Activated CD4-positive, alpha-beta T cell treated with anti-CD3 and anti-CD28 coated beads for 1 hour (primary cell): ENCODE measurements around the gene B3GALT6.
"Not testable (repeated sequence)": the region's sequence is repeated elsewhere in the genome, so short reads cannot be mapped to it uniquely, and the experiment has no call there.

Experiments used
- DNase-seq: peaks from one replicate; pipeline ENCODE4 v3.0.0-alpha.2; 2020

The B3GALT6 gene

DNA sequence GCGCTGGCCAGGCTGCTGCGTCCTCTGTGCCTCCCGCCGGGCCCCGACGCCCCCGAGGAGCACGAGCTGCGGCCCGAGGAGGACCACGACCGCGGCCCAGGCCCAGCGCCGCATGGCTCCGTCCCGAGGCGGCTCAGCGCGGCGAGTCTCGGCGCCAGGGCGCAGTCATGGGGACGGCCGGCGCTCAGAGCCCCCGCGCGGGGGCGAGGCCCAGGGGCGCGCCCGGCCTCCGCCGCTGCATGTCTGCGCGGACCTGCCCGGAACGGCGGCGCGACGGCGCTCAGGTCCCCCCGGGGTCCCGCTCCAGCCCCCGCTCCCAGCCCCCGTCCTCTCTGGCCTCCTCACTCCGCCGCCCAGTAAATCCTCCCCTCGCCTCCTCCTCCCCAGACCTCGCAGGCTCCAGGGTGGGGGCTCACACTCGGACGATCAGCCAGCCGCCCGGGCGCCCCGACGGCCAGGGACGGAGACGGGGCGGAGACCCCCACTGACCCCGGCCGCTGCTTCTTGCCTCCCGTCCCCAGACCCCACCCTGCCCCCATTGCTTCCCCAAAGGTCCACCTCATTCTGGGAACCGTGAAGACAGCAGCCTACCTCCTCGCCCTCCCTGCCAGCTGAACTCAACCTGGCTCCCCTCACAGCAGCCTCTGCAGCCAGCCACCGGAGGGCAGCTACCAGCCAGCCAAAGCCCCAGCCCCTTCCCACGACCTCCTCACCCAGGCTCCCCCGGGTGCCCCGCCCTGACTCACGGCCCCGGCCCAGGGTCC, 14.7 kb downstream of the B3GALT6 start, which contains the start of gene C1QTNF12:
TSS of gene C1QTNF12 (minus strand) at position 146 of the 764 bp plus-strand sequence. CDS start at position 114, 32 bp downstream.
- DNase-seq, result no peak

DNA sequence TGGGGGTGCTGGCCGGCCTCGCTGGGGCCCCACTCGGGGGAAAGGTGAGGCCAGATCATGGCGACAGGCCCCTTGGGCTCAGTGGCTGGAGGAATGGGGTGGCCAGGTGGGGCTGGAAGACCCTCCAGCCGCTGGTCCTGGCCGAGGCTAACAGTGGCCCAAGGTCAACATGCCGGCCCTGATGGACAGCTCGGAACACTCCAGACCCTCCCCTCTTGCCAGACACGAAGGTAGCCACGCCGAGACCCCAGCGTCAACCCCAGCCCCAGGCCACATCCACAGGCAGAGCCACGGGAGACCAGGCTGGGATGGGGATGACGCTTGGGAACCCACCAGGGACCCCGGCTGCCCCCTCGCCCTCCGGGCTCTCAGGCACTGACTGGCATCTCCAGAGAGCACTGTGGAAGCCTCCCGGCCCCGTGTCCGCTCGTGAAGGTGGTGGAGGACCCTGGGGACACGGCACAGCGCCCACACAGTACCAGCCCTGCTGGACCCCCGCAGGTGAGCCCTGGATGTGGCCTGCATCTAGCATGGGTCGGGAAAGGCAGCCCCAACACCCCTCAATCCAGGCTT, 15.4 kb downstream of the B3GALT6 start:
- no peak for DNase-seq

DNA sequence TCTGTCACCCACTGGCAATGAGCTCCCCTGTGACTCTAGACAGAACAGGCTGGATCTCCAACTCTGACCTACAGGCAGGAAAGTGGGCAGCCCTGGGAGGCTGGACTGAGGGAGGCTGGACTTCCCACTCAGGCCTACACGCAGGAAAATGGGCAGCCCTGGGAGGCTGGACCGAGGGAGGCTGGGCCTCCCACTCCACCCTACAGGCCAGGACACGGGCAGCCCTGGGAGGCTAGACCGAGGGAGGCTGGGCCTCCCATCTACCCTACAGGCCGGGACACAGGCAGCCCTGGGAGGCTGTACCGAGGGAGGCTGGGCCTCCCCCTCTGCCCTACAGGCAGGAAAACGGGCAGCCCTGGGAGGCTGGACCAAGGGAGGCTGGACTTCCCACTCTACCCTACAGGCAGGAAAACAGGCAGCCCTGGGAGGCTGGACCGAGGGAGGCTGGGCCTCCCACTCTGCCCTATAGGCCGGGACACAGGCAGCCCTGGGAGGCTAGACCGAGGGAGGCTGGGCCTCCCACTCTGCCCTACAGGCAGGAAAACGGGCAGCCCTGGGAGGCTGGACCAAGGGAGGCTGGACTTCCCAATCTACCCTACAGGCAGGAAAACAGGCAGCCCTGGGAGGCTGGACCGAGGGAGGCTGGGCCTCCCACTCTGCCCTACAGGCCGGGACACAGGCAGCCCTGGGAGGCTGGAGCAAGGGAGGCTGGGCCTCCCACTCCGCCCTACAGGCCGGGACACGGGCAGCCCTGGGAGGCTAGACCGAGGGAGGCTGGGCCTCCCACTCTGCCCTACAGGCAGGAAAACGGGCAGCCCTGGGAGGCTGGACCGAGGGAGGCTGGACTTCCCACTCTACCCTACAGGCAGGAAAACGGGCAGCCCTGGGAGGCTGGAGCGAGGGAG, 16.2 kb downstream of the B3GALT6 start:
- not testable (repeated sequence) for DNase-seq

DNA sequence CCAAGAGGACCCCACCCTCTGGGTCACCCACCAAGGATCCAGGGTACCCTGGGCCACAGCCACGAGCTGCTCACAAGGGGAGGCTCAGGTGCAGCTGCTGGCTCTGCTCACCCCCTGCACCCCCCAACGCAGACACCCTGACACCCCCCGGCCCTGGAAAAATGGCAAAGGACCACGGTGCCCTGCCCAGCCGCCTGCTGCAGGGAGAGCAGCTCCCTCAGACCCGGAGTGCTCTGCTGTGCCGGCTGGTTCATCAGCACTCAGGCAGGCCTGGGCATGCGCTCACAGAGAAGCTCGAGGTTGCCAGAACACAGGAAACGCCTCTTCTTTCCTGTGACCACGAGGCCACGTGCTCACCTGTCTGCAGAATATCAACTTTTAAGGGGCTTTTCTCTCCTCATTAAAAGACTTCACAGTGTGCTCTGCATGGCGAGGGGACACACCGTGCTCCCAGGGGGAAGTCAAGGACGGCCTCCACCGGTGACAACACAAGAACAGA, 18.8 kb downstream of the B3GALT6 start:
- peak; percentile 42 for DNase-seq

DNA sequence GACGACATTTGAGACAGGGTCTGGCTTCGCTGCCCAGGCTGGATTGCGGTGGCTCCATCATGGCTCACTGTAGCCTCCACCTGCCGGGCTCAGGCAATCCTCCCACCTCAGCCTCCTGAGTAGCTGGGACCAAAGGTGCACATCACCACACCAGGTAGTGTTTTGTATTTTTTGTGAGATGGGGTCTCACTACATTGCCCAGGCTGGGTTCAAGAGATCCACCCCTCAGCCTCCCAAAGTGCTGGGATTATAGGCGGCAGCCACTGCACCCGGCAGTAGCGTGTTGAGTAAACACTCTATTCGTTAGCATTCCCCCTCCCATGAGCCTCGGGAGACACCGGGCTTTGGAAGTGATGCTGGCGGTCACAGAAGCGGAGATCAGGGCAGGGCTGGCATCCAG, 21.3 kb downstream of the B3GALT6 start:
- DNase-seq, result no peak

DNA sequence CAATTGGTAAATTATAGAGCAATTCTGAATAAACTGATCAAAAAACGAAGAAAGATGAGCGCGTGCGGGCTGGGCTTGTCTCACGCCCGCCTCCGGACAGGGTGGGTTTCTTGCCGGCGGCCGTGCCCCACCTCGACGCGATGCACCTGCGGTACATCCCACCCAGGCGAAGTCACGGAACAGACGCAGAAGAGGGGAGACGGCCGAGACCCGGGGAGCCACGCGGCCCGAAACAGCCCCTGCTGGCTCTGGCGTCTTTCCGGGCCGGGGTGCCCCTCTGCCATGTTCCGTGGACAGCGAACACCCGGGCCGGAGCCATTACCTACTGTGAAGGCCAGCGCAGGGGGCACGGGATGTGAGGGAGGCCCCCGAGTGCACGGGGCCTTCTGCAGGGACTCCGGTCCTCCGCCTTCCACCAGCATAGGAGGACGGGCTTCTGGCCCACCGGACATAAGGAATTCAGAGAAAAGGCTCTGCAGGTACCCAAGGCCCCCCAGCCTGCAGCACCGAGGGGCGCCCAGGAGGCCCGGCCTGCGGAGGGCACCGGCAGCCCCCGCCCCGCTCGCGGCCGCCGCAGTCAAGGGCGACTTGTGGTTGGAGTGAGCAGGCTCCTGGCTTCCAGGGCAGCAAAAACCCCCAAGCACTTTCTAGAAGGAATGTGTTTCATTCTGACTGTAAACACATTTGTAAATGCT, 22.1 kb downstream of the B3GALT6 start:
- no peak for DNase-seq

DNA sequence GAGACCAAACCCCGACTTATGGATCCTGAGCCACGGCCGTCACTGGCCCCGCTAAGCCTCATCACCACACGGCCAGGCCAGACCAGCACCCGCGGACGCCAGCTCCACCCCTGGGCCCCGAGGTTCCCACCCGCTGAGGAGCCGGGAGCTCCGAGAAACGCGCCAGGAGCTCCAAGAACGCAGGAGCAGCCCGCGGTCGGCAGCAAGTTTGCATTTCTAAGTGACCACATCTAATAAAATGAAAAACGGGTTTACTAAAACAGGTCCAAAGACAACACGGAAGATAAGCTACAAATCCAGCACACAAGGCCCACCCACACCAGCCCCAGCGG, 22.6 kb downstream of the B3GALT6 start:
- no peak for DNase-seq

DNA sequence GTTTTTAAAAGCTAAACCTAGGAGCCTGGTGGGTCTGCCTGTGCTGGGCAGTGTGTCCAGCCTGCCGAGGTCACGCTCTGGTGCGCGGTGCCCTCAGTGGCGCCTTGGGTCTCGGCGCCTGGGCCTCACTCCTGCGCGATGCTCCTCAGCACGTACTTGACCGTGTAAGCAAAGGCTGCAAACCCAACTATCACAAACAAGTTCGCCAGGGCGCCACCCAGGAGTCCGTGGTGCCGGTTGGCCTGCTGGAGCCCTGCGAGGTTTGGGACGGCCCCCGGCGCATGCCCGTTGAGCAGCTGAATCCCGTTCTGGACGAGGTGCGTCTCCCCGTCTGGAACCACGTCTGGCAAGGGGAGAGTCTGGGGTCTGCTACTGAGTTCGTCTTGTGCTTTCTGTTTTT, 23.0 kb downstream of the B3GALT6 start:
- no peak for DNase-seq

DNA sequence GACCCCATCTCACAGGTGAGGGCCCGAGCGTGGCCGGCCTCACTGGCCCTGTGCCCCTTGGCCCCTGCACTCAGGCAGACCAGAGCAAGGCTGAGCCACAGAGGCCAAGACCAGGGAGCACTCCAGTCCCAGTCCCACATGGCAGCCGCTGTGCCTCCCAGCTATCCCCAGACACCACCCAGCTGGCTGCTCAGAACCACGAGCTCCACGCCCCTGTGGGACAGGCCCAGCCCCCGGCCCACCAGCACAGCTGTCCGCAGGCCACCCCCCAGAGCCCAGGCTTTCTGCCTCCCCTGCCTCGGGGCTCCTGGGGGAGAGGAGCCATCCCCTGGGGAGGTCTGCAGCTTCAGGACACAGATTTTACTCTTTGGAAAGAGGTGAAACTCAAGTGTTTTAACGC, 23.6 kb downstream of the B3GALT6 start:
- no peak for DNase-seq

DNA sequence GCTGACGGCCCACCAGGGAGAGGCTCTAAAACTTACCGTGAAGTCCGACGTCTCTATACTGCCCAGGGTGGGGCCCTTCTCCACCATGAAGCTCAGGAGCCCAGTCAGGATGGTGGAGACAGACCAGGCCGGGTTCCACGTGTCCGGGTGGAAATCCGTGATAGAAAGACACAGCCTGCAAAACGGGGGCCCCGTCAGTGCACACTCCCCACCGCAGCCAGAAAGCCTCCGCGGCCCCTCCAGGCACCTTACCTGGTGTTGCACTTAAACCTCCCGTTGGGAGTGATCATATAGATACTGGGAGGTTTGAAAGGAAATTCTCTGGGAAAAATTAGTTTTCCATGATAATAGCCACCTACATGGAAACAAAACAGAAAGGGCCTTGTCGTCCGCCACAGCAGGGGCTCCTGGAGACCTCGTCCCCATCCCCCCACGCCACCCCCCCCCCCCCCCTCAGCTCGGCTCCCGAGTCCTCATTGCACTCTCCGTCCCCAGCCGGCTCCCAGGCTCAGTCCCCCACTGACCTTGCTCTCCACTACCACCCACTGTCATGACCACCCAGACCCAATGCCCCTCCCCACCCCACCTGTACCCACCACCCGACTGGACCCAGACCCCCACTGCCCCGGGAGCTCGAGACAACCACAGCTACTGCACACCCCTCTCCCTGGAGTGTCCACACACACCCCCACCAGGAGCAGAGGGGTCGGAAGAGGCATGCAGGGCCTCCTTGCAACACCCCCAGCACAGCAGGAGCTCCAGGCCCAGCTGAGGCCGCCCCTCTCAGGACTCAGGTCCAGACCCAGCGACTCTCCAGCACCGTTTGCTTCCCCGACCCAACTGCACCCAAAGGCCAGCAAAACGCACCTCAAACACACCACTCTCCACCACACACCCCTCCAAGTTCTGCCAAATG, 25.2 kb downstream of the B3GALT6 start:
- no peak for DNase-seq

DNA sequence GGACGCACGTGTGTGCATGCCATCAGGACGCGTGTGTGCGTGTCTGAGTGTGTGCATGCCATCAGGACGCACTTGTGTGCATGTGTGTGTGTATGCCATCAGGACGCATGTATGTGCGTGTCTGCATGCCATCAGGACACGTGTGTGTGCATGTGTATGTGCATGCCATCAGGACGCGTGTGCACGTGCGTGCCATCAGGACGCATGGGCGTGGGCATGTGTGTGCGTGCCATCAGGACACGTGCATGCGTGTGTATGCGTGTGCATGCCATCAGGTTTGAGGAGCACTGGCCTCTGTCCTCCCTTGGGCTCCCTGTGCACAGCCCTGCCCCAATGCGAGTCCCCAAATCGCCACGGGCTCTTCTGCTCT, 27.1 kb downstream of the B3GALT6 start:
- DNase-seq, result no peak

DNA sequence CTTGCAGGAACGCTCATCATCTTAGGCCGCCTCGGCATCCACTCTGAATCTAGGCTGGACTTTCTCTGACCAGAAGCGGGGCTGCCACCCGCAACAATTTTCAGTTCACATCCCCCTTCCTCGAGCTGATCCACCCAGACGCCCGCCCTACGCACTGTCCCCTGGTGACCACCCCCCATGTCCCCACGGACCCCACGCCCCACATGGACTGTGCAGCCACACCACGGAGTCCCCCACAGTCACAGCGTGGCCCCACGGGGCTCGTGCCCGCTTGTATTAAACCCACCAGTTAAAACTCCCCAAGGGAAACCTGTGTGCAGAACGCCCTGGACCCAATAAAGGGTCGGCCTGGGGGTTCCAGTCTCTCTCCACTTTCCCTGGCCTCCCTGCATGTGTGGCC, 27.5 kb downstream of the B3GALT6 start:
- no peak for DNase-seq

DNA sequence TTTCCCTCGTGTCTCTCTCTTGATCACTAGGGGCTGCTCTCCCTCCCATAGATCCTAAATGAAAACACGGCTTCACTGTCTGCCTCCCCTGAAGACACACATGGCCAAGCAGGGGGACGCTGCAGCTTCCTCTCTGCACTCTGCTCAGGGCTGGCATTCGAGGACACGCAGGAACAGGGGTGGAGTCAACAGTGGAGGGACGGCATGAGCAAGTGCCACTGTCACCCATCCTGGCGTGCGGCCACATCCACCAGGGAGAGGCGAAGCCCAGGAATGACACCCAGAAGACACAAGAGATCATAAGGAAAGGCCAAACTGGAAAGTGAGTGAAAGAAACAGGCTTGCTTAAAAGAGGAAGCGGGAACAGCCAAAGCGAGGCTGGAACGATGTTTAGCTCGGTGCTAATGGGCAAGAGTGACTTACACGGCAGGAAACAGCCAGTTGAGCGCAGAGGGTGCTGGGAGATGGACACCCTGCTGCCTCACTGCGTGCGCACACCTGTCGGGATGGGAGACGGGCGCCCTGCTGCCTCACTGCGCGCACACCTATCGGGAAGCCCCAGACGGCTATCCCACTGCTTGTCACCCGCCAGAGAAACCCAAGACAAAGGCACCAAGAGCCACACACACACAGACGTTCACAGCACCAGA, 28.0 kb downstream of the B3GALT6 start:
- no peak for DNase-seq

DNA sequence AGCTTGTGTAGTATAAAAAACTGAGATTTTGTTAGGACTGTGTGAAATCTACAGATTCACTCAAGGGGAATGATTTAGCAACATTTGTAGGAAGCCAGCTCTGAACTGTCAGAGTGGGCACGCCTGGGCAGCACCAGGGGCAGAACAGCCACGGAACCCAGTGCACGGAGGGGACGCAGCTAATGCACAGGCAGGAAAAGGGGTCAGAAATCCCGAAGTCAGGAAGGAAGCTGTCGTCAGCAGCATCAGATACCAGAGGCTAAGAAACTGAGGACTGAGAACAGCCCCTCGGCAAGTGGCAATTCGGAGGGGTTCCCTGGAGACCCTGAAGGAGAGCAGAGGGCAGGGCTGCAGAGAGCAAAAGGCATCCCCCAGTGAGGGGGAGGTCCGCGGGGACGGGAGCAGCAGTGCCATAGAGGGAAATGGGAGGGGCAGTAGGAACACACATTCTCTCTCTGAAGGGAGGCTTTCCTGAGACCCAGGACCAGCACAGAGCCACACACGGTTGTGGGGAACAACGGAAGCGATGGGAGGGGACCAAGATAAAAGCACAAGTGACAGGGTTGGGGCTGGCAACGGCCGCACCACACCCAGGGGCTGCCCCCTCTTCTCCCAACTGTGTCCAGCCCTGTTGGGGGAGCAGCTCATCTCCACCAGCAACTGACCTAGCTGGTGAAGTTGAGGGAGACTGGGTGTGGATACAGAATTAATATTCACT, 29.0 kb downstream of the B3GALT6 start:
- DNase-seq, result no peak

DNA sequence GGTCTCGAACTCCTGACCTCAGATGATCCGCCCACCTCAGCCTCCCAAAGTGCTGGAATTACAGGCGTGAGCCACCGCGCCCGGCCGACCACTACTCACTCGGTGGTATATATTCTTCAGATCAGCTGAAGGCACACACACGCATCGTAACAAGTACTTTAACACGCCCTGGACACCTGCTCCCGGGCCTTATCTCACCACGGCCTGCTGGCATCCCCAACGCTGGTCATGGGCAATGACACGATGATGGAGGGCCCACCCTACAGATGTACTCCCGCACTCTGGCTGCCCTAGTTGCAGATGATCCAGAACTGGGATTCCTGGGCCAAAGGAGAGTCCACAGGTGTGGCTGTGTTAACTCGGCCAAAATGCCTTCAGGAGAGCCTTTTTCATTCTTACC, 30.0 kb downstream of the B3GALT6 start:
- DNase-seq, result no peak

DNA sequence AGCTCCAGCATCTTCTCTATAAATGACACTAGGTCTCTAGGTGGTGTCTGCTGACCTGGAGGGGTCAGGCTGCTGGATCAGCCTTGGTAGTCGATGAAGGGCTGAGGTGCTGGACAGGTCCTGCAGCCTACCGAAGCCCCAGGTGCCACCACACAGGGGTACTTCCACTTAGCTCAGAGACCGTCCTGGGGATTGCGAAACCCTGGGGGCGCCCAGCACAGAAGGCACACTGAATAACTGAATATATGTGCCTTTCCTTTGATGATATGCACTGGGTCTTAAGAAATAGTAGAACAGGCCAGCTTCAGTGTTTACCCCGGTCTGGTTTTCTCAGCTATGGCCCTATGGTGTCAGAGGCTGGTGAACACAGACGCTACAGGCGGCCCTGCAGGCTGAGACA, 30.7 kb downstream of the B3GALT6 start:
- DNase-seq, result no peak

DNA sequence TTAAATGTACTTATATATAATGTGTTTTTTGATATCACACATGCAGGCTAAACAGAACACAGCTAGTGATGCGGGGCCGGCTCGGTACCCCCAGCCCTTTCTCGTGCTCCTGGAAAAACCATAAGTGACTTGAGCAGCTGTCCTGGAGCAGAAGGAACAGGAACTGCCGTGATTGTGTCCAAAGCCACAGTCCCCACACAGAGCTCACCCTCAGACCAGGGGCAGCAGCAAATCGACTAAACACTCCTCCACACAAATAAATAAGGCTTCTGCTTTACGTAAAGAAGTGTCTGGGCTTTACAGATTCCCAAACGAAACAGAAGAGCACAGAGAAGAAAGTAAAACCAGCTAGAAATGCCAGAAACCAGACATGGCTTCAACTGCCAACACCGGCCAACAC, 32.0 kb downstream of the B3GALT6 start:
- DNase-seq, result no peak

DNA sequence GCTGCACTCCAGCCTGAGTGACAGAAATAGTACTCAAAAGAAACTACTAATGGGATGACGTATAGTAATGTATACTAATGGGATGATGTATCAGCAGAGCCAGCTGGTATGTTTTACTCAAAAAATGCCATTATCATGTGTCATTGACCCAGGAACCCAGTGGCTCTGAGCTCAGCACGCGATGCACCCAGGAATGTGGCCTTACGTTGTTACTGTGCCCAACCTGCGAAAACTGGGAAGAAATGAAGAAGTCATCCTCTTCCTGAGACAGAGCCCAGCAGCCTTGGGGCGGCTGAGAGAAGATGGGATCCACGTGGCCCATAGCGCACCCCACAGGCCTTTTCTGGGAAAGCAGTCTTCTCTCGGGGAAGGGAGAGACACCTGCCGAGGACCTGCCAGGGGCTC, 32.8 kb downstream of the B3GALT6 start:
- no peak for DNase-seq

DNA sequence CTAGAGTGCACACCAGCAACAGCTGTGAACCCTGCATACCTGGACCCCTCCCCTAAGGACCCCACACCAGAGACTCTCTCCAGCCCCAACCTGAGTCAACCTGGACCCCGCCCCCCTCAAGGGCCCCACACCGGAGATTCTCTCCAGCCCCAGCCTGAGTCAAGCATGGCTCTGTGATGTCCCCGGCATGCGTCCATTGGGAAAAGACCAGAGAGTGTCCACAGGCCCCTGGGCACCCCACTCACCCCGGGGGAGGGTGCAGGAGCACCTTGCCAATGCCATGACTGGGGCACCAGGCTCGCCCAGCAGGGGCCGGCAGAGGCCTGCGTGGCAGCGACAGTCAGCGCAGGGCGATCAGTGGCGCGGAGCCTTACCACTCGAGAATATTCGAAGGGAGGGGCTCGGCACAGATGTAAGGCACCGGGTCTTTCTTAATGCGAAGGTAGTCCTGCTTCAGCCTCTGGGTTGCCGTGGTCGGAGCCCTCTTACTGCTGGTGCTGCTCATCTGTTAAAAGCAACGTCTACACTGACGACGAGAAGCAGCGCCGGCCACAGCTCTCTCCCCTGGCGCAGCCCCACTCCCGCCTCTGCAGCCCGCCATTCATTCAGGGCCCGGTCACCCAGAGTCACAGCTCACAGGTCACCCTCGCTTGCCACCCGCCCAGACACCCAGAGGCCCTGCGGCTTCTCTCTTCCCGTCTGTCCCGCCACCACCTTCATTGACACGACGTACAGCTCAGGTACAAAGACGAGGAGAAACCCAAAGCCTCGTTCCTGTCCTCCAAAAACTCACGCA, 35.6 kb downstream of the B3GALT6 start:
- no peak for DNase-seq

DNA sequence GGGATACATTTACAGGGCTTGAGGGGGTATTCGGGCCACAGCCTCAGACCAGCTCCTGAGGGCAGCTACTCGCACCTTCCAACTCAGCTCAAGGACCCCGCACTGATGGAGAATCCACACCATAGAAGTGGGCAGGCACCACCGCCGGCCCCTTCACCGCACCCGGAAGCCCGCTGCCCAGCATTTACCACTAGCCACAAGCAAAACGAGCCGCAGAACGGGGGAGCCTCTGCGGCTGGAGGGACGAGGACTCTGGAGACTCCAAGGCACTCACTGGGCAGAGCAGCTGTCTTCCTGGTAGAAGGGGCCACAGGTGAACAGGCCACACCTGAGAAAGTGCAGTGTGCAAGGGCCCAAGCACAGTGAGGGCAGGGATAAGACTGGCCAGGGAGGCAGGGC, 36.2 kb downstream of the B3GALT6 start:
- no peak for DNase-seq
